ENCODE measurements around the gene GDPD5.

Gene GDPD5

GRCh38 chr11:75467881-75468280 lies 57.9 kb downstream of the GDPD5 start:
- Histone ChIP-seq H3K36me3 (ENCODE audit: insufficient read depth, low read length) (no peaks in the 10 kb centered on the region), H3K4me3 (ENCODE audit: low read depth, low read length) (no peak overlapping the region), H3K4me1 (ENCODE audit: control insufficient read depth, insufficient read depth, low read length, unreplicated experiment) (peaks cover 10% of the 10 kb centered on the region), H3K79me2 (ENCODE audit: control insufficient read depth, insufficient read depth, low read length, unreplicated experiment) (no peaks in the 10 kb centered on the region), H2AFZ (ENCODE audit: low read length, unreplicated experiment) (no peak overlapping the region), H3K27ac (ENCODE audit: low read depth, low read length) (no peak overlapping the region), H3K27me3 (ENCODE audit: insufficient read depth, low read length) (no peaks in the 10 kb centered on the region)

GRCh38 chr11:75467311-75467710 lies 58.4 kb downstream of the GDPD5 start:
- Histone ChIP-seq H3K27ac (ENCODE audit: low read depth, low read length) (no peak overlapping the region), H2AFZ (ENCODE audit: low read length, unreplicated experiment) (no peak overlapping the region), H3K27me3 (ENCODE audit: insufficient read depth, low read length) (no peaks in the 10 kb centered on the region), H3K4me3 (ENCODE audit: low read depth, low read length) (no peak overlapping the region), H3K79me2 (ENCODE audit: control insufficient read depth, insufficient read depth, low read length, unreplicated experiment) (no peaks in the 10 kb centered on the region), H3K36me3 (ENCODE audit: insufficient read depth, low read length) (no peaks in the 10 kb centered on the region), H3K4me1 (ENCODE audit: control insufficient read depth, insufficient read depth, low read length, unreplicated experiment) (peaks cover 10% of the 10 kb centered on the region)

GRCh38 chr11:75465701-75466531 lies 59.8 kb downstream of the GDPD5 start:
- H3K4me3 ChIP-seq (ENCODE audit: low read depth, low read length), result no peak overlapping the region
- H3K27me3 ChIP-seq (ENCODE audit: insufficient read depth, low read length), result no peaks in the 10 kb centered on the region
- H2AFZ ChIP-seq (ENCODE audit: low read length, unreplicated experiment), result no peak overlapping the region
- no peak overlapping the region for H3K27ac ChIP-seq (ENCODE audit: low read depth, low read length)
- no peaks in the 10 kb centered on the region for H3K79me2 ChIP-seq (ENCODE audit: control insufficient read depth, insufficient read depth, low read length, unreplicated experiment)
- no peaks in the 10 kb centered on the region for H3K36me3 ChIP-seq (ENCODE audit: insufficient read depth, low read length)
- peaks cover 10% of the 10 kb centered on the region for H3K4me1 ChIP-seq (ENCODE audit: control insufficient read depth, insufficient read depth, low read length, unreplicated experiment)

- no peak overlapping the region for H3K27ac ChIP-seq (ENCODE audit: low read depth, low read length)
- H3K27me3 ChIP-seq (ENCODE audit: insufficient read depth, low read length), result no peaks in the 10 kb centered on the region
- no peaks in the 10 kb centered on the region for H3K79me2 ChIP-seq (ENCODE audit: control insufficient read depth, insufficient read depth, low read length, unreplicated experiment)
- no peak overlapping the region for H3K4me3 ChIP-seq (ENCODE audit: low read depth, low read length)
- H2AFZ ChIP-seq (ENCODE audit: low read length, unreplicated experiment), result no peak overlapping the region
- no peaks in the 10 kb centered on the region for H3K4me1 ChIP-seq (ENCODE audit: control insufficient read depth, insufficient read depth, low read length, unreplicated experiment)
- H3K36me3 ChIP-seq (ENCODE audit: insufficient read depth, low read length), result no peaks in the 10 kb centered on the region
These were observed 62.5 kb downstream of the GDPD5 start for GRCh38 chr11:75463106-75463774.

GRCh38 chr11:75462117-75462653 lies 63.6 kb downstream of the GDPD5 start:
- H3K79me2 ChIP-seq (ENCODE audit: control insufficient read depth, insufficient read depth, low read length, unreplicated experiment), result no peaks in the 10 kb centered on the region
- no peaks in the 10 kb centered on the region for H3K4me1 ChIP-seq (ENCODE audit: control insufficient read depth, insufficient read depth, low read length, unreplicated experiment)
- no peak overlapping the region for H3K4me3 ChIP-seq (ENCODE audit: low read depth, low read length)
- H2AFZ ChIP-seq (ENCODE audit: low read length, unreplicated experiment), result no peak overlapping the region
- no peak overlapping the region for H3K27ac ChIP-seq (ENCODE audit: low read depth, low read length)
- no peaks in the 10 kb centered on the region for H3K27me3 ChIP-seq (ENCODE audit: insufficient read depth, low read length)
- H3K36me3 ChIP-seq (ENCODE audit: insufficient read depth, low read length), result no peaks in the 10 kb centered on the region

- H3K4me1 ChIP-seq (ENCODE audit: control insufficient read depth, insufficient read depth, low read length, unreplicated experiment), result no peaks in the 10 kb centered on the region
- no peak overlapping the region for H3K4me3 ChIP-seq (ENCODE audit: low read depth, low read length)
These were observed 64.6 kb downstream of the GDPD5 start for GRCh38 chr11:75461151-75461550.

GRCh38 chr11:75456596-75457183 lies 69.1 kb downstream of the GDPD5 start:
- Histone ChIP-seq H3K4me3 (ENCODE audit: low read depth, low read length) (no peak overlapping the region), H3K79me2 (ENCODE audit: control insufficient read depth, insufficient read depth, low read length, unreplicated experiment) (no peaks in the 10 kb centered on the region), H3K27me3 (ENCODE audit: insufficient read depth, low read length) (no peaks in the 10 kb centered on the region), H3K36me3 (ENCODE audit: insufficient read depth, low read length) (no peaks in the 10 kb centered on the region), H2AFZ (ENCODE audit: low read length, unreplicated experiment) (no peak overlapping the region), H3K4me1 (ENCODE audit: control insufficient read depth, insufficient read depth, low read length, unreplicated experiment) (peaks cover 9% of the 10 kb centered on the region), H3K27ac (ENCODE audit: low read depth, low read length) (no peak overlapping the region)

More at GRCh38 chr11:75461151-75461550, 64.6 kb downstream of the GDPD5 start:
- Histone ChIP-seq H3K79me2 (ENCODE audit: control insufficient read depth, insufficient read depth, low read length, unreplicated experiment) (no peaks in the 10 kb centered on the region), H2AFZ (ENCODE audit: low read length, unreplicated experiment) (no peak overlapping the region), H3K36me3 (ENCODE audit: insufficient read depth, low read length) (no peaks in the 10 kb centered on the region), H3K27ac (ENCODE audit: low read depth, low read length) (no peak overlapping the region), H3K27me3 (ENCODE audit: insufficient read depth, low read length) (no peaks in the 10 kb centered on the region)

- Histone ChIP-seq H2AFZ (ENCODE audit: low read length, unreplicated experiment) (no peak overlapping the region), H3K4me3 (ENCODE audit: low read depth, low read length) (no peak overlapping the region), H3K27ac (ENCODE audit: low read depth, low read length) (no peak overlapping the region), H3K4me1 (ENCODE audit: control insufficient read depth, insufficient read depth, low read length, unreplicated experiment) (peaks cover 9% of the 10 kb centered on the region), H3K79me2 (ENCODE audit: control insufficient read depth, insufficient read depth, low read length, unreplicated experiment) (no peaks in the 10 kb centered on the region), H3K27me3 (ENCODE audit: insufficient read depth, low read length) (no peaks in the 10 kb centered on the region), H3K36me3 (ENCODE audit: insufficient read depth, low read length) (no peaks in the 10 kb centered on the region)
These were observed 70.8 kb downstream of the GDPD5 start for GRCh38 chr11:75454987-75455386.

- Histone ChIP-seq H3K4me3 (ENCODE audit: low read depth, low read length) (0 out of 2 replicates have a peak overlapping the region, but pooled peaks have one; percentile 17), H2AFZ (ENCODE audit: low read length, unreplicated experiment) (no peak overlapping the region), H3K36me3 (ENCODE audit: insufficient read depth, low read length) (no peaks in the 10 kb centered on the region), H3K27ac (ENCODE audit: low read depth, low read length) (no peak overlapping the region), H3K4me1 (ENCODE audit: control insufficient read depth, insufficient read depth, low read length, unreplicated experiment) (peaks cover 9% of the 10 kb centered on the region), H3K79me2 (ENCODE audit: control insufficient read depth, insufficient read depth, low read length, unreplicated experiment) (no peaks in the 10 kb centered on the region), H3K27me3 (ENCODE audit: insufficient read depth, low read length) (no peaks in the 10 kb centered on the region)
These were observed 71.7 kb downstream of the GDPD5 start for GRCh38 chr11:75453916-75454655.

All from ACC112 (cell line).